Activated T-helper 1 cell treated with anti-CD3 and anti-CD28 coated beads, Interleukin-12 subunit alpha, Interleukin-12 subunit beta, Interleukin-2, Interleukin-4 antibody, amounts not matched to agents 30 ng/mL and 10 ng/mL and 1 ng/mL, durations not matched to agents 14 hours and 24 hours and 36 hours (primary cell): Measurements from ENCODE around the gene SLC6A6. TPM values are rescaled to one million over a fixed set of nuclear protein-coding genes. Genes with fewer than 3 reads are reported as not detected.
A peak's percentile ranks its signal among the peaks of the same experiment; 100 is the strongest.

ENCODE experiments used
- DNase-seq: peaks from one replicate; pipeline ENCODE4 v3.0.0; 2021; ENCODE audit warnings: low spot score
- H3K27ac Mint-ChIP-seq: one replicate; pipeline ENCODE4 v1.8.0; 2021; ENCODE audit warnings: mild to moderate bottlenecking, mixed read lengths
- H3K27me3 Mint-ChIP-seq: one replicate; pipeline ENCODE4 v1.8.0; 2022; ENCODE audit warnings: mild to moderate bottlenecking, moderate library complexity, mixed read lengths; ENCODE audit not compliant: insufficient read depth
- H3K36me3 Mint-ChIP-seq: one replicate; pipeline ENCODE4 v1.8.0; 2021; ENCODE audit warnings: low read depth, mixed read lengths
- H3K4me1 Mint-ChIP-seq: one replicate; pipeline ENCODE4 v1.8.0; 2021; ENCODE audit warnings: low read depth, mixed read lengths
- H3K4me3 Mint-ChIP-seq: one replicate; pipeline ENCODE4 v1.8.0; 2021; ENCODE audit warnings: mild to moderate bottlenecking, moderate library complexity, mixed read lengths
- H3K9me3 Mint-ChIP-seq: one replicate; pipeline ENCODE4 v1.8.0; 2021; ENCODE audit warnings: mixed read lengths
- intact Hi-C: fragments of 100-400 bp; cut with micrococcal nuclease; formaldehyde crosslinking; loops from one replicate; pipeline ENCODE4 v1.15.1; 2024
- total RNA-seq: library from RNA; stranded (reverse); gene quantifications from 2 replicates; pipeline ENCODE4 v1.2.3, GENCODE V29; 2022

SLC6A6 gene
- total RNA-seq, 1 donor from 2014 or later: 45.4 TPM

- no peak for DNase-seq
- Mint-ChIP-seq H3K9me3 (no peaks in the 10 kb centered on the region), H3K36me3 (peaks cover 10% of the 10 kb centered on the region), H3K27me3 (no peaks in the 10 kb centered on the region), H3K4me1 (peaks cover 6% of the 10 kb centered on the region), H3K4me3 (no peak overlapping the region), H3K27ac (no peak overlapping the region)
- intact Hi-C loops: no loop called here
These were observed 38.3 kb downstream of the SLC6A6 start for GRCh38 chr3:14440531-14441239.

DNA sequence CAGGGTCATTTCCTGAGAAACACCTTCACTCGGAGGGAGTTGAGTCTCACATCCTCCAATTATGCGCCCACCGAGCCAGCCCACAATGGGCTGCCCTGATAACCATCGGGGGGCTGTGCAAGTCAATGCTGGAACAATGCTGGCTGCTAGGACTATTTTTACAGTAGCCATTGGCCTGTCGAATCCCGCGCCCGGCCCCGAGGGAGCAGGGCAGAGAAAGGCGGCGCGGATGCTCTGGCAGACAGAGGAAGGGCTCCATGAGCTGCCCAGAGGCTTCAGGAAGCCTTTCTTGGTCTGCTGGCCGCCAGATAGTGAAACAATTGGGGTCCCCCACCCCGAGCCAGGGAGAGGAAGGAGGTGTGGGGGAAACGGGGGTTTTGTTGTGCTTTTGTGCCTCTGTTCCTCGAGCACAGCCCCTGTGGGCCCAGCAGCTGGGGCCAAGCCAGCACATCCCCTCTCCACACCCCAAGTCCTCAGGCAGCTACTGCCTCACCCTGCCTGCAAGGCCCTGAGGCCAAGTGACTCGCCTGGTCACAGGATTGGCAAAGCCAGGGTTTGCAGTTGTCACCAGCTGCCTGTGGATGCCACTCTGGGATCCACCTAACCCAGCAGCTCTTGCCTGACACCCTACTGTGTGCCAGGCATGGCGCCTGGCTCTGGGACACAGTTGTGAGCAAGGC, 39.0 kb downstream of the SLC6A6 start:
- no peak for DNase-seq
- no peak overlapping the region for H3K4me3 Mint-ChIP-seq
- peaks cover 5% of the 10 kb centered on the region for H3K4me1 Mint-ChIP-seq
- H3K9me3 Mint-ChIP-seq: no peaks in the 10 kb centered on the region
- H3K27ac Mint-ChIP-seq: no peak overlapping the region
- intact Hi-C loops: no loop called here
- no peaks in the 10 kb centered on the region for H3K27me3 Mint-ChIP-seq
- peaks cover 16% of the 10 kb centered on the region for H3K36me3 Mint-ChIP-seq

GRCh38 chr3:14441920-14442300, 39.5 kb downstream of the SLC6A6 start:
- Mint-ChIP-seq H3K27me3 (no peaks in the 10 kb centered on the region), H3K9me3 (no peaks in the 10 kb centered on the region), H3K4me1 (peaks cover under 1% of the 10 kb centered on the region), H3K4me3 (no peak overlapping the region), H3K36me3 (peaks cover 17% of the 10 kb centered on the region), H3K27ac (no peak overlapping the region)
- no peak for DNase-seq
- intact Hi-C loops: no loop called here

DNA sequence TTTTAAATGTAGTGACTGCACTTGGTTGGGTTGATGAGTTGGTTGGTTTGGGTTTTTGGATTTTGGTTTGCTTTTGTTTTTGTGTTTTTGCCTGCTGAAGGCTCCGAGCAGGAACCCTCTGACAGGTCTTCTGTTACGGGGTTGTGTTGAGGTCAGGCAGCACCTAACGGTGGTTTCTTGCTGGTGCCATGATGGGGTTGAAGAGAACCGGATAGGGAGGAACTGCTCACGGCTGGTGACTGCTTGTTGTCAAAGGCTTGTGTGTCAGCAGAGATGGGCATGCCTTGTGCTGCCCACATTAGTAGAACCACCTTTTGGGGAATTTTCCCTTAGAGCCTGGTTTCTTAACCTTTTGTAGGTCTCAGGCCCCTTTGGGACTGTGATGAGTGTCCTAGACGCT, 42.0 kb downstream of the SLC6A6 start:
- Mint-ChIP-seq H3K9me3 (peaks cover 10% of the 10 kb centered on the region), H3K4me1 (no peaks in the 10 kb centered on the region), H3K4me3 (no peak overlapping the region), H3K27me3 (no peaks in the 10 kb centered on the region), H3K36me3 (peaks cover 40% of the 10 kb centered on the region), H3K27ac (peak overlapping the region; percentile 63)
- no peak for DNase-seq
- intact Hi-C loops: no loop called here

GRCh38 chr3:14445773-14446172, 43.4 kb downstream of the SLC6A6 start:
- no peak for DNase-seq
- no peak overlapping the region for H3K4me3 Mint-ChIP-seq
- intact Hi-C loops: no loop called here
- no peaks in the 10 kb centered on the region for H3K27me3 Mint-ChIP-seq
- H3K9me3 Mint-ChIP-seq: peaks cover 10% of the 10 kb centered on the region
- no peaks in the 10 kb centered on the region for H3K4me1 Mint-ChIP-seq
- peaks cover 41% of the 10 kb centered on the region for H3K36me3 Mint-ChIP-seq
- no peak overlapping the region for H3K27ac Mint-ChIP-seq

GRCh38 chr3:14446988-14447570, 44.7 kb downstream of the SLC6A6 start:
- intact Hi-C loops: no loop called here
- DNase-seq: no peak
- no peak overlapping the region for H3K4me3 Mint-ChIP-seq
- H3K27ac Mint-ChIP-seq: no peak overlapping the region
- H3K27me3 Mint-ChIP-seq: no peaks in the 10 kb centered on the region
- H3K9me3 Mint-ChIP-seq: peaks cover 10% of the 10 kb centered on the region
- H3K36me3 Mint-ChIP-seq: peaks cover 47% of the 10 kb centered on the region
- H3K4me1 Mint-ChIP-seq: no peaks in the 10 kb centered on the region

DNA sequence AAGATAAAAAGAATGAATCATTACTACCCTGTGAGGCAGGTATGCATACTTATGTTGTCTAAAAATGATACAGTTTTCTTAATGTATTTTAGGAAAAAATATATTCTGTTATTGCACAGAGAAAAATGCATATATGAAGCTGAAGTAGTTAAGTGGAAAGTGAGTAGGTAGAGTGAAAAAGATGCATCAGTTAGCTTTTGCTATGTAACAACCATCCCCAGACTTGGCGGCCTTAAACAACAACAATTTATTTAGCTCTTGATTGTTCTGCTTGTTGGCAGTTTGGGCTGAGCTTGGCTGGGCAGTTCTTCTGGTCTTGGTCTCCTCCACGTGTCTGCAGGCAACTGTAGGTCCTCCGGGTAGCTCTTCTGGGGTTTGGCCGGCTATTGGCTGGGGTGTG, 45.7 kb downstream of the SLC6A6 start:
- no peak for DNase-seq
- Mint-ChIP-seq H3K36me3 (peaks cover 47% of the 10 kb centered on the region), H3K27me3 (no peaks in the 10 kb centered on the region), H3K4me3 (no peak overlapping the region), H3K27ac (peak overlapping the region; percentile 40), H3K4me1 (no peaks in the 10 kb centered on the region), H3K9me3 (peaks cover 10% of the 10 kb centered on the region)
- intact Hi-C loops: no loop called here

- Mint-ChIP-seq H3K4me3 (no peak overlapping the region), H3K27me3 (no peaks in the 10 kb centered on the region)
These were observed 46.6 kb downstream of the SLC6A6 start for GRCh38 chr3:14448756-14449727.

DNA sequence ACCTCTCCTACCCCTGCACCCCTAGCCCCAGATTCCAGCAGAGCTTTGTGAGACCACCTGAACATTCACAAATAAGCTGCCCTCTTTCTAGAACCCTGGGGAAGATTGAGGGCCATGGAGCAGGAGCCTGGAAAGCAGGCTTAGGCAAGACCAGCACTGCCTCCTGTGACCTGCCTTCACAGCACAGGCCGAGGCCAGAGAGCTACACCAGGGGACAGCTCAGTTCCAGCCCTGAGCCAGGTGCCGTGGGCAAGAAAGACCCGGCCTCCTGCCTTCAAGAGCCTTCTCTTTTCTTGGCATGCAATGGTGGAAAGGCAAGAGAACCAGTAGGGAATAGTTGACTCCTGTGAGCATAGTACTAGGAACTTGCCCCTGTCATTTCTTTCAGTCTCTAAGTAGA, 48.1 kb downstream of the SLC6A6 start:
- no peak overlapping the region for H3K27ac Mint-ChIP-seq
- H3K4me1 Mint-ChIP-seq: no peaks in the 10 kb centered on the region
- no peaks in the 10 kb centered on the region for H3K27me3 Mint-ChIP-seq
- no peak overlapping the region for H3K4me3 Mint-ChIP-seq
- H3K9me3 Mint-ChIP-seq: peaks cover 10% of the 10 kb centered on the region
- intact Hi-C loops: no loop called here
- peaks cover 44% of the 10 kb centered on the region for H3K36me3 Mint-ChIP-seq
- no peak for DNase-seq

More at GRCh38 chr3:14448756-14449727, 46.6 kb downstream of the SLC6A6 start:
- Mint-ChIP-seq H3K9me3 (peaks cover 10% of the 10 kb centered on the region), H3K4me1 (no peaks in the 10 kb centered on the region), H3K27ac (no peak overlapping the region), H3K36me3 (peaks cover 45% of the 10 kb centered on the region)
- intact Hi-C loops: no loop called here
- no peak for DNase-seq

DNA sequence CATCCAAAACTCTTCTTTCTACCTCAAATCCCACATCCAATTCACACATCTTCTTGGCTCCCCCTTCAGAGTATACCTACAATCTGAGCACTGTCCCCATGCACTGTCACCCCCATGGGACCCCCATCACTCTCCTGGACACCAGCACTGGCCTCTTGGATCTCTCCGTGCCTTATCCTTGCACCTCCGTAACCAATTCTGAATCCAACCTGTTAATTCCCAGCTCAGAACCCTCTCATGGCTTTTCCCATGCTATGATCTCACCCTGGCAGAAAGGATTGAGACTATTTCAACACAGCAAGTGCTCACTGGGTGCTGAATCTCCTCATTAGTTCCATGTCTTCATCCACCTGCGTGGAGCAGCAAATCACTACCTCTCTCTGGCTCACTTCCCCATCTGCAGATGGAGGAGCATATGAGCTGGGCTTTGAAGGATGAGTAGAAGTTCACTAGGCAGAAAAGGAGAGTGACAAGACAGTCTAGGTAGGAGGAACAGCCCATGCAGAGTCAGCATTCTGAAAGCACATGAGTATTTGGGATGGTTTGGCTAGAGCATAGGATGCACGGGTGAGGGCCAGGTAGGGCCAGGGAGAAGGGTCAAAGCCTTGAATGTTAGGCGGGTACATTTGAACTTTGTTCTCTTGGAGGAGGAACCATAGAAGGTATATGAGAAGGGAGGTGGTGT, 48.7 kb downstream of the SLC6A6 start:
- intact Hi-C loops: no loop called here
- DNase-seq: no peak
- peak overlapping the region; percentile 14 for H3K27ac Mint-ChIP-seq
- peaks cover 10% of the 10 kb centered on the region for H3K9me3 Mint-ChIP-seq
- H3K36me3 Mint-ChIP-seq: peaks cover 38% of the 10 kb centered on the region
- H3K27me3 Mint-ChIP-seq: no peaks in the 10 kb centered on the region
- H3K4me1 Mint-ChIP-seq: no peaks in the 10 kb centered on the region
- H3K4me3 Mint-ChIP-seq: no peak overlapping the region

- Mint-ChIP-seq H3K9me3 (peaks cover 10% of the 10 kb centered on the region), H3K27ac (no peak overlapping the region), H3K4me3 (no peak overlapping the region), H3K4me1 (no peaks in the 10 kb centered on the region), H3K27me3 (no peaks in the 10 kb centered on the region), H3K36me3 (peaks cover 30% of the 10 kb centered on the region)
- intact Hi-C loops: no loop called here
- DNase-seq: no peak
These were observed 49.7 kb downstream of the SLC6A6 start for GRCh38 chr3:14451844-14452739.
